HG03108 (cell line): ENCODE data around the gene AMOTL2.

ENCODE experiments used
- ATAC-seq: cut with Tn5 transposase; IDR thresholded peaks from one replicate; pipeline ENCODE4 v1.9.1; 2021; ENCODE audit warnings: moderate library complexity; ENCODE audit not compliant: unreplicated experiment

The AMOTL2 gene

DNA sequence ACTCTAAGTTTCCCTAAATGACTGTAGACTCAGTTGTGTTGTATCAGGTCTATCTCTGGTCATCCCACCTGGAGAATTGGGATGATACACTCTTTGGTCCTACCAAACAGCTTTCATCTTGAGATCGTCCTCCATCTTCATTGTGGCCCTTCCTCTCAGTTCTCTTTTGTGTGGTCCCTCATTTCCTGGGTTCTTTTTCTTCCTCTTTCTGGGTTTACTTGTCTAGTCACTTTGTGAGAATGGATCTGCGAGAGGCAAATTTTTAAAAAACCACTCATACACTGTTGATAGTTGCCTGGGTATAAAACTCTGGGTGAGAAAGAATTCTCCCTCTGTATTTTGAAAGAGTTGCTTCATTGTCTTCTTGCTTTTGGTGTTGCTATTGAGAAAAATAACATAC is 6.0 kb upstream of the AMOTL2 start:
- ATAC-seq: no peak

- ATAC-seq: no peak
These were observed 4.6 kb upstream of the AMOTL2 start for GRCh38 chr3:134378818-134379217.

- ATAC-seq: no peak
These were observed 4.1 kb upstream of the AMOTL2 start for GRCh38 chr3:134378384-134378783.

- ATAC-seq: no peak
These were observed 3.6 kb upstream of the AMOTL2 start for GRCh38 chr3:134377896-134378295.

- ATAC-seq: no peak
These were observed 2.7 kb upstream of the AMOTL2 start for GRCh38 chr3:134376786-134377426.

- ATAC-seq: no peak
These were observed 2.1 kb upstream of the AMOTL2 start for GRCh38 chr3:134376385-134376765.

GRCh38 chr3:134375582-134376384 is 1.5 kb upstream of the AMOTL2 start:
- no peak for ATAC-seq

DNA sequence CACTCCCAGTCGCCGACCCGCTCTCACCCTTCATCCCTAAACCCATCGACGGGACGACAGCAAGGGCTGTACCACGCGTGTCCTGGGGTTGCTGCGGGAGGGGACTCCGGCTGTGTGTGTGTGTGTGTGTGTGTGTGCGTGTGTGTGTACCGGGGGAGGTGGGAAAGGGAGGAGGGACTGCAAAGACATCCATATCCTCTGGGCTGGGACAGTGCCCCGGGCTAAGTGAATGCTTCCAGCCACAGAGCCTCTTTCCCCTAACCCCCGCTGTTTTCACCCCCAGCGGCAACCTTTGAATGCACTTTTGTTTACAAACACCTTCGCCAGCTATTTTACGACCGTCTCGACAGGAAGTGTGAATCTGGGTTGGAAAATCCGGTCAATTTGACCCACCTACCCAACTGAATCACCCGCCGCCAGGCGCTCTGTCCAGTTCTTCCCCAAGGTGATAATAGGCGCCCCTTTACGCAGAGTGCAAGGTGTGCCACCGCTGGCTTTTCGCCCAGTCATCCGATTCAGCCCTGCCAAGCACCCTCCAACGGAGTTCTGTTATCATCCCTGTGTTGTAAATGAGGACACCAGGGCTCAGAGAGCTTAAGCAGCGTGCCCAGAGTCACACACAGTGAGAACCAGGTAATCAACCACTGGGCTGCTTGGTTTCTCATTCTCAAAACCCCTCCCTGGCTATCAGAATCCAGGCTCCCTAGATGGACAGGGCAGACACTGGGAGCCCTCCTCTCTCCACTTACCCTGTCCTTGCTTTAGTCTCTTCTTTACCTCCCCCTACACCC is 739 bp upstream of the AMOTL2 start:
- no peak for ATAC-seq

GRCh38 chr3:134373271-134374104 is 759 bp downstream of the AMOTL2 start:
- no peak for ATAC-seq

DNA sequence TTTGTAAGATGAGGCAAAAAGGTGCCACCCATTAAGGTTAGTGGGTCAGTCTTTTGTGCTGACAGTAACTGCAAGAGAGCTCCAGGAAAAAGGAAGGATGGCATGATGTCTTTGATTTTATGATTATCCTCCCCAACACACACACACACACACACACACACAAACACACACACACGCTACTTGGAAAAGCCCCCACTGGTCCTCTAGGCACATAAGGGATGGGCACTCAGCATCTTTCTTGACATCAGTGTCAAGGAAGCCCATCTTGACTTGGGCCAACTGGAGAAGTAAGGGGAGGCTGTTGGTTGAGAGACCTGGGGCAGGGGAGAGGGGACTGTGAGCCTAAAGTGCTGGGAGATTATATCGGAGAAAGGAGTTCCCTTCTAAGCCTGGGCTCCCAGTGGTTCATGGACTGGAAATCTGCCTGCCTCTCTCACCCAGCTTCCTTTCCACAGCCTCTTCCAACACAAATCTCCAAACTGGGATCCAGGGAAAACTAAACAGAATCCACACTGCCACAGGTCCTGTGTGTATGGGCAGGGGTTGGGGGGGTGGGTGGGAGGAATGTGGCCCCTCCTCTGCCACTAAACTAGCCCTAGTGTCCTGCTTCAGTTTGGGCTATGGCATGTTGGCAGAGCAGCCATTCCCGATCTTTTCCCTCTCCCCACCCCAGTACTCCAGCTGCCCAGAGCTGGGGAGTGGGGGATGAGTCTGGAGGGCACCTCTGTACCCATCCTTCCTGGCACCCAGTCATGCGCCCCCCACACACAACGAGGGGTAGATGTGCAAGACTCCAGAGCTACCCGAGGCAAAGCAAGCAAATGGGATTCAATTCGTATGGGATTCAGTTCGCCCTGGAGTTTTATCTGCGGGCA is 1.6 kb downstream of the AMOTL2 start:
- ATAC-seq: no peak

GRCh38 chr3:134371542-134372324 is 2.5 kb downstream of the AMOTL2 start:
- ATAC-seq: no peak

- ATAC-seq: no peak
These were observed 3.4 kb downstream of the AMOTL2 start for GRCh38 chr3:134370611-134371531.

DNA sequence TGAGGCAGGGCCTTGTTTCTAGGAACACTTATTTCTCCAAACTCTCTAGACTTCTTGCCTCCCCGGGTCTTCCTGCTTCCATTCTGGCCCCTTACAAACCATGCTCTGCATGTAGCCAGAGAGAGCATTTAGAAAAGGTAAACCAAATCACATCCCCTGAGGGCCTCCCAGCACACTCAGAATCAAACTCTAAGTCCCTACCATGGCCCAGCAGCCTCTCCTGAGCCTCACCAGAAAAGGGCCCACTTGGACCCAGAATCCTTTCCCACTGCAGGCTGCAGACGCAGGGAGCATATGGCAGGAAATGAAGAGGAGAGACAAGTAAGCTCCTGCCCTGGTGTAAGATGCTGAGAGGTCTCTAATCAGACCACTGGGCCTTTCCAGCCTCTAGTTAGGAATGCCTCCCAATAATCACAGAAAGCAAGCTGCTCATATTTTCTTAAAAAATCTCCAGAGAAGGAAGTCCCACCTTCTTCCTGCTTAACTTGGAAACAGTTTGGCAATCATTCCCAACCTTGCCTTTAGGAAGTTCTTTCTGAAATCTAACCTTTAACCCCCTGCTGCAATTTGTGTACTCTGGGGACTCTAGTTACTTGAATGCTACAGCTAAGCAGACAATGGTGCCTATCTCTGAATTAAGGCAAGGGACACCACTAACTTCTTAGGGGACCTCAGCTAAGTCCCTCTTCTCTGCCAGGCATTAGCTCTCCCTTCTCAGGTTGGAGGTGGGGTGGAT is 4.2 kb downstream of the AMOTL2 start:
- ATAC-seq: no peak

DNA sequence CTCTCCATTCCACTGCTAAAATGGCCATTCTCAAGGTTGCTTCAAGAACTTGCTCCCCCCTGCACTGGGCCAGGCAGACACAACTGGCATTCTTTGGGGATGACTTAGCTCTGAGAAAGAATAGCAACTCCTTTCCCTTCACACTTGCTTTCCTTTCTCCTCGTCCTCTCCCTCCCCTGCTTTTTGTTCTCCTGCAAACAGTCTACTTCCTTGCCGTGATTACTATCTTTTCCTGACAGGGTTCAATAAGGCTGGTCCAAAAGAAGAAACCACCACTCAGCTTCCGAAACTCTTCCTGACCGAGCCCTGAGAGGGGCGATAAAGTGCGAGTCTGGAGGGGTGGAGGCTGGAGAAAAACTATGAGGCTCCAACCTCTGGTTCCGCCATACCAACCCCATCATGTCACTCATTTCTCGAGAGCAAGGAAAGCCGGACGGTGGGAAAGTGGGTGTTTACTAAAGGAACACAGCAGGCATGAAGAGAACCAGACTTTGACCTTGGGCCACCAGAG is 5.0 kb downstream of the AMOTL2 start:
- ATAC-seq: no peak

DNA sequence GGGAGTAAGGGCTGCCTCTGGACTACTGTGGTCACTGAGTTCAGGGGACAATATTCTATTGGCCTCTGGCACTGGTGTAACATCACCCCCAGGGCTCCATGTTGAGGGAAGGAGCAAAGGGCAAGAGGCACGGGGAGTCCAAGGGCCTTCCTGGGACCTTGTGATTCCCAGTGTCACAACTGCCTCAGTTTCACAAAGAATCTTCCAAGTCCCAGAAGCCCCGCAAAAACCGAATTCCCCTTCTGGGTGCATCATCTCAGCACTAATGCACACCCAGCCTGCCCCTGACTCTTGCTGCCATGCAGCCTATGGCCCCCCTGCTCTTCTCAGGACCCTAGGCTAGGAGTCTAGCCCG is 5.5 kb downstream of the AMOTL2 start:
- no peak for ATAC-seq

GRCh38 chr3:134367869-134368750 is 6.1 kb downstream of the AMOTL2 start:
- ATAC-seq: no peak
